Loucy (cell line): ENCODE results near the gene CRYZL1.

ENCODE experiments used
- CTCF ChIP-seq: fragments of 200-600 bp; sonication (generic); conservative IDR thresholded peaks from 2 replicates; pipeline ENCODE4 v1.5.1; 2014; ENCODE audit warnings: mild to moderate bottlenecking, antibody characterized with exemption, low read length
- EZH2phosphoT487 ChIP-seq: fragments of 200-600 bp; IDR thresholded peaks from 2 replicates; pipeline ENCODE4 v1.6.1; 2018; ENCODE audit warnings: antibody characterized with exemption, mild to moderate bottlenecking, moderate library complexity, borderline replicate concordance

- no peak for TF ChIP-seq CTCF
- TF ChIP-seq EZH2phosphoT487: no peak
These were observed 73.1 kb downstream of the CRYZL1 start for GRCh38 chr21:33568448-33568847.
